Sigmoid colon (tissue), 4 donors: ENCODE data around the gene DNAH11.

Experiments
- POLR2A ChIP-seq, 2 donors: fragments of 450-650 bp; IDR thresholded peaks; one replicate each; pipeline ENCODE4 v1.6.1; 2016; ENCODE audit warnings: antibody characterized with exemption in 2 of 2, mild to moderate bottlenecking in 2 of 2, moderate library complexity in 2 of 2
- POLR2AphosphoS5 ChIP-seq, 4 donors: sonication (generic); formaldehyde crosslinking; IDR thresholded peaks; one replicate each; pipeline ENCODE4 v1.6.1; 2017; ENCODE audit warnings: antibody characterized with exemption in 4 of 4
- TF ChIP-seq, protein P1 (sequence below), 4 experiments: fragments of 450-650 bp in 3 of 4; fragments of 200-600 bp in 1 of 4; IDR thresholded peaks; one replicate each; pipeline ENCODE4 v1.5.1; 2016 to 2019; ENCODE audit warnings: antibody characterized with exemption in 4 of 4, mild to moderate bottlenecking in 3 of 4, moderate library complexity in 2 of 4

DNA sequence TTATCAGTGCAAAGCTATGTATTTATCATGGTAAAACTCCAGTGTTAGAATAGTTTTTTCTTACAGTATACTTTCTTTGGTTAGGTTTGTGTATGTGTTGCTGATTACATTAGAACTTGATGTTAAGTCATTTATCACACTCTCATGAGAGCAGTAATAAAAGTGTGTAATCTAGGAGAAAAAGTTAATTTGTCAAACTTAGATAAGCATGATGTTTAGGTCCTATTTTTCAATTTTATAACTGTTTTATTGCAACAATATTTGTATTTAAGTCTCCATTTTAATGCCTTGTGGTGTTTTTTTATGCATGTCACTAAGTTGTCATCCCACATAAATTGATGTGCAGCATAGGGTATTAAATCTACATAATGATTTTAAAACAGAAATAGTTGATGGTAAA, 28.8 kb upstream of the DNAH11 start:
- no peak for TF ChIP-seq POLR2A (IDR thresholded peaks at IDR 0.05)
- no peak for TF ChIP-seq POLR2AphosphoS5 (IDR thresholded peaks at IDR 0.05)
- TF ChIP-seq, protein P1, sequence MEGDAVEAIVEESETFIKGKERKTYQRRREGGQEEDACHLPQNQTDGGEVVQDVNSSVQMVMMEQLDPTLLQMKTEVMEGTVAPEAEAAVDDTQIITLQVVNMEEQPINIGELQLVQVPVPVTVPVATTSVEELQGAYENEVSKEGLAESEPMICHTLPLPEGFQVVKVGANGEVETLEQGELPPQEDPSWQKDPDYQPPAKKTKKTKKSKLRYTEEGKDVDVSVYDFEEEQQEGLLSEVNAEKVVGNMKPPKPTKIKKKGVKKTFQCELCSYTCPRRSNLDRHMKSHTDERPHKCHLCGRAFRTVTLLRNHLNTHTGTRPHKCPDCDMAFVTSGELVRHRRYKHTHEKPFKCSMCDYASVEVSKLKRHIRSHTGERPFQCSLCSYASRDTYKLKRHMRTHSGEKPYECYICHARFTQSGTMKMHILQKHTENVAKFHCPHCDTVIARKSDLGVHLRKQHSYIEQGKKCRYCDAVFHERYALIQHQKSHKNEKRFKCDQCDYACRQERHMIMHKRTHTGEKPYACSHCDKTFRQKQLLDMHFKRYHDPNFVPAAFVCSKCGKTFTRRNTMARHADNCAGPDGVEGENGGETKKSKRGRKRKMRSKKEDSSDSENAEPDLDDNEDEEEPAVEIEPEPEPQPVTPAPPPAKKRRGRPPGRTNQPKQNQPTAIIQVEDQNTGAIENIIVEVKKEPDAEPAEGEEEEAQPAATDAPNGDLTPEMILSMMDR (IDR thresholded peaks at IDR 0.05) = no peak
